Body of pancreas (tissue), 4 donors: ENCODE data around the gene MYO16. TPM values are rescaled to one million over a fixed set of nuclear protein-coding genes. Genes with fewer than 3 reads are reported as not detected.
"Not testable (repeated sequence)": the region's sequence is repeated elsewhere in the genome, so short reads cannot be mapped to it uniquely, and the experiment has no call there.

Experiments used
- ATAC-seq: fragments of 150-250 bp; one replicate; pipeline ENCODE4 v1.9.1; 2016
- DNase-seq, 4 donors: peaks; one replicate each; pipeline ENCODE4 v3.0.0-alpha.2; 2019
- H3K27ac ChIP-seq, 4 donors: fragments of 200-600 bp; sonication (generic); 1 replicate in 3 of 4; 2 replicates in 1 of 4; pipeline versions ENCODE4 v1.5.1 to v1.6.1; 2016 to 2019; ENCODE audit warnings: mild to moderate bottlenecking in 1 of 4, mixed read lengths in 1 of 4, moderate library complexity in 1 of 4
- H3K27me3 ChIP-seq, 2 donors: fragments of 200-600 bp; sonication (generic); one replicate each; pipeline ENCODE4 v1.6.0; 2016; ENCODE audit warnings: mild to moderate bottlenecking in 1 of 2
- H3K36me3 ChIP-seq, 2 donors: fragments of 200-600 bp; sonication (generic); replicated peaks in 1 of 2; 2 replicates each; pipeline ENCODE4 v1.5.1; 2016; ENCODE audit warnings: low read depth in 2 of 2; ENCODE audit not compliant: insufficient read depth in 1 of 2
- H3K4me1 ChIP-seq: fragments of 200-600 bp; sonication (generic); one replicate; pipeline ENCODE4 v1.6.0; 2016
- H3K4me3 ChIP-seq, 2 donors: fragments of 200-600 bp; sonication (generic); 1 replicate in 1 of 2; 2 replicates in 1 of 2; pipeline ENCODE4 v1.5.1; 2016 to 2019
- H3K9me3 ChIP-seq, 3 donors: fragments of 200-600 bp; sonication (generic); 1 replicate in 2 of 3; 2 replicates in 1 of 3; pipeline ENCODE4 v1.5.1; 2016
- CTCF ChIP-seq, 7 experiments: fragments of 450-650 bp in 4 of 7; fragments of 200-600 bp in 3 of 7; sonication (generic) in 3 of 7; IDR thresholded peaks; one replicate each; pipeline ENCODE4 v1.5.1; 2016 to 2019; ENCODE audit warnings: antibody characterized with exemption in 7 of 7
- POLR2A ChIP-seq, 3 donors: fragments of 450-650 bp; IDR thresholded peaks; one replicate each; pipeline ENCODE4 v1.6.1; 2016; ENCODE audit warnings: antibody characterized with exemption in 3 of 3, mild to moderate bottlenecking in 2 of 3
- WGBS, 2 donors: methylation state at CpG; one replicate each; pipeline ENCODE4 v1.1.5; 2017; 5-methylcytosine and 5-hydroxymethylcytosine counted together
- intact Hi-C: fragments of 100-400 bp; cut with DNase I; formaldehyde crosslinking; loops from one replicate; pipeline ENCODE4 v1.15.1; 2023
- total RNA-seq, 2 donors: library from RNA; depleted of rRNA; stranded (reverse); fragments of >200 nt; gene quantifications; one replicate each; pipeline ENCODE4 v1.1.0, GENCODE V29; 2016

The MYO16 gene
- total RNA-seq, 2 donors from 2014 or later: under 0.01 to 0.78 TPM

GRCh38 chr13:108779308-108779707 lies 149.9 kb downstream of the MYO16 start:
- Histone ChIP-seq H3K9me3 (no peaks in the 10 kb centered on the region), H3K4me3 (no peak overlapping the region), H3K4me1 (no peaks in the 10 kb centered on the region), H3K36me3 (no peaks in the 10 kb centered on the region), H3K27me3 (no peaks in the 10 kb centered on the region), H3K27ac (no peak overlapping the region)
- no peak for TF ChIP-seq CTCF (IDR thresholded peaks at IDR 0.05)
- TF ChIP-seq POLR2A (IDR thresholded peaks at IDR 0.05): no peak
- no peak for ATAC-seq
- DNase-seq: no peak
- intact Hi-C loops: no loop called here
- WGBS, 2 donors: 70 to 82% methylated on average over 2 of the region's 2 CpGs

- H3K4me1 ChIP-seq: no peaks in the 10 kb centered on the region
- ATAC-seq: no peak
- H3K36me3 ChIP-seq: no peaks in the 10 kb centered on the region
- DNase-seq: no peak
- intact Hi-C loops: no loop called here
- no peak overlapping the region for H3K27ac ChIP-seq
- H3K4me3 ChIP-seq: no peak overlapping the region
- TF ChIP-seq CTCF (IDR thresholded peaks at IDR 0.05) (no peak), POLR2A (IDR thresholded peaks at IDR 0.05) (no peak)
- WGBS, 2 donors: 44 to 66% methylated on average over 3 of the region's 3 CpGs
- H3K9me3 ChIP-seq: no peaks in the 10 kb centered on the region
- H3K27me3 ChIP-seq: no peaks in the 10 kb centered on the region
Observed at GRCh38 chr13:108780706-108781105, 151.3 kb downstream of the MYO16 start.

- H3K9me3 ChIP-seq: no peaks in the 10 kb centered on the region
- ATAC-seq (no peak), DNase-seq (no peak)
- H3K4me1 ChIP-seq: no peaks in the 10 kb centered on the region
- TF ChIP-seq POLR2A (IDR thresholded peaks at IDR 0.05): no peak
- no peak for TF ChIP-seq CTCF (IDR thresholded peaks at IDR 0.05)
- WGBS, 2 donors: 46 to 57% methylated on average over 4 of the region's 4 CpGs
- intact Hi-C loops: no loop called here
- H3K27ac ChIP-seq: no peak overlapping the region
- no peaks in the 10 kb centered on the region for H3K36me3 ChIP-seq
- no peaks in the 10 kb centered on the region for H3K27me3 ChIP-seq
- no peak overlapping the region for H3K4me3 ChIP-seq
Observed at GRCh38 chr13:108781312-108781711, 151.9 kb downstream of the MYO16 start.

- 49 to 62% methylated on average over 2 of the region's 2 CpGs for WGBS, 2 donors
Observed at GRCh38 chr13:108782480-108782879, 153.1 kb downstream of the MYO16 start.

GRCh38 chr13:108785844-108786243 lies 156.4 kb downstream of the MYO16 start:
- H3K9me3 ChIP-seq: no peaks in the 10 kb centered on the region
- no peaks in the 10 kb centered on the region for H3K27me3 ChIP-seq
- DNase-seq (no peak), ATAC-seq (no peak)
- H3K36me3 ChIP-seq: no peaks in the 10 kb centered on the region
- H3K4me3 ChIP-seq: no peak overlapping the region
- no peaks in the 10 kb centered on the region for H3K4me1 ChIP-seq
- H3K27ac ChIP-seq: no peak overlapping the region
- 73 to 76% methylated on average over 3 of the region's 3 CpGs for WGBS, 2 donors
- intact Hi-C loops: no loop called here
- TF ChIP-seq CTCF (IDR thresholded peaks at IDR 0.05) (no peak), POLR2A (IDR thresholded peaks at IDR 0.05) (no peak)

More at GRCh38 chr13:108782480-108782879, 153.1 kb downstream of the MYO16 start:
- H3K4me3 ChIP-seq, H3K9me3 ChIP-seq, DNase-seq, H3K27ac ChIP-seq, intact Hi-C loops, H3K36me3 ChIP-seq, H3K27me3 ChIP-seq, ATAC-seq, H3K4me1 ChIP-seq: not testable (repeated sequence)
